Adrenal gland (tissue), 12 donors: ENCODE measurements around the gene RBM4B. TPM values are rescaled to one million over a fixed set of nuclear protein-coding genes. Genes with fewer than 3 reads are reported as not detected.
A peak's percentile ranks its signal among the peaks of the same experiment; 100 is the strongest.

Experiments used
- DNase-seq, 7 donors: peaks; one replicate each; pipeline ENCODE4 v3.0.0-alpha.2; 2019 to 2020
- H3K27ac ChIP-seq, 5 donors: fragments of 200-600 bp; sonication (generic) in 4 of 5; 1 replicate in 3 of 5; 2 replicates in 2 of 5; pipeline versions ENCODE4 v1.5.1 to v1.8.0; 2016 to 2020; ENCODE audit warnings: mild to moderate bottlenecking in 1 of 5
- H3K27me3 ChIP-seq: fragments of 200-600 bp; 2 replicates; pipeline ENCODE4 v1.8.0; 2021
- H3K36me3 ChIP-seq, 2 donors: fragments of 200-600 bp; replicated peaks in 1 of 2; 1 replicate in 1 of 2; 2 replicates in 1 of 2; pipeline versions ENCODE4 v1.5.1 to v1.8.0; 2018 to 2022
- H3K4me1 ChIP-seq, 2 donors: fragments of 200-600 bp; replicated peaks in 1 of 2; 1 replicate in 1 of 2; 2 replicates in 1 of 2; pipeline versions ENCODE4 v1.5.1 to v1.8.0; 2018 to 2021
- H3K4me3 ChIP-seq, 4 donors: fragments of 200-600 bp; sonication (generic) in 3 of 4; one replicate each; pipeline ENCODE4 v1.5.1; 2016 to 2018
- H3K9me3 ChIP-seq, 3 donors: fragments of 200-600 bp; sonication (generic) in 1 of 3; replicated peaks in 1 of 3; 1 replicate in 2 of 3; 2 replicates in 1 of 3; pipeline versions ENCODE4 v1.5.1 to v1.8.0; 2016 to 2021
- POLR2A ChIP-seq, 2 donors: fragments of 450-650 bp; IDR thresholded peaks; one replicate each; pipeline ENCODE4 v1.6.1; 2017; ENCODE audit warnings: antibody characterized with exemption in 2 of 2, mild to moderate bottlenecking in 2 of 2, moderate library complexity in 1 of 2
- WGBS, 4 donors: extraction: QIAGEN DNeasy Blood & Tissue Kit in 2 of 4; methylation state at CpG; one replicate each; pipeline versions ENCODE4 v1.1.5 to v1.1.7; 2013 to 2017; 5-methylcytosine and 5-hydroxymethylcytosine counted together
- intact Hi-C, 2 donors: fragments of 100-400 bp; cut with DNase I; formaldehyde crosslinking; loops; one replicate each; pipeline versions ENCODE4 v1.14.1 to v1.15.0; 2022 to 2023
- polyA plus RNA-seq, 3 donors: library from polyadenylated mRNA; stranded (reverse); fragments of 200-250 nt in 2 of 3; fragments of 350-450 nt in 1 of 3; fragmentation: Illumina TruSeq in 1 of 3; extraction: RNeasy Lipid Tissue Mini Kit (QIAGEN cat#74804) in 1 of 3; gene quantifications; one replicate each; pipeline ENCODE4 v1.2.3, GENCODE V29; 2013 to 2014
- total RNA-seq, 9 donors: library from RNA; depleted of rRNA in 4 of 9; stranded (reverse); fragments of >200 nt in 4 of 9; fragments of 120-200 nt in 1 of 9; fragmentation: NEBNext Ultra II Directional in 1 of 9; extraction: Animal tissue kit (Norgen Biotek cat#: 25700) in 1 of 9; gene quantifications; one replicate each; pipeline versions ENCODE4 v1.1.0 to v1.2.4, GENCODE V29; 2013 to 2023
- TF ChIP-seq, protein P1 (sequence below), 6 experiments: fragments of 450-650 bp in 4 of 6; fragments of 200-600 bp in 2 of 6; sonication (generic) in 1 of 6; IDR thresholded peaks; 1 replicate in 5 of 6; 2 replicates in 1 of 6; pipeline versions ENCODE4 v1.5.1 to v1.8.0; 2016 to 2021; ENCODE audit warnings: antibody characterized with exemption in 6 of 6, mild to moderate bottlenecking in 2 of 6, moderate library complexity in 1 of 6
- donor health status: healthy with polysubstance abuse.
- donor health status: Bipolar disorder and iron deficiency.
- donor health status: DM: yes; HTN: yes; CAD: no.
- donor health status: DM: no; HTN: no; CAD: no.
- donor health status: DM: no; HTN: no; CAD: no.
- donor health status: DM: yes; HTN: yes; CAD: no.

The RBM4B gene
- total and polyA plus RNA-seq, 12 donors = 9.9 to 40.3 (median 20.6) TPM

- intact Hi-C loops = no loop called here
- peak in 1 of 7 donors; percentile 4 for DNase-seq
- peaks cover 14% of the 10 kb centered on the region in 2 donors for H3K4me1 ChIP-seq
- TF ChIP-seq POLR2A (IDR thresholded peaks at IDR 0.05) = no peak
- TF ChIP-seq, protein P1, sequence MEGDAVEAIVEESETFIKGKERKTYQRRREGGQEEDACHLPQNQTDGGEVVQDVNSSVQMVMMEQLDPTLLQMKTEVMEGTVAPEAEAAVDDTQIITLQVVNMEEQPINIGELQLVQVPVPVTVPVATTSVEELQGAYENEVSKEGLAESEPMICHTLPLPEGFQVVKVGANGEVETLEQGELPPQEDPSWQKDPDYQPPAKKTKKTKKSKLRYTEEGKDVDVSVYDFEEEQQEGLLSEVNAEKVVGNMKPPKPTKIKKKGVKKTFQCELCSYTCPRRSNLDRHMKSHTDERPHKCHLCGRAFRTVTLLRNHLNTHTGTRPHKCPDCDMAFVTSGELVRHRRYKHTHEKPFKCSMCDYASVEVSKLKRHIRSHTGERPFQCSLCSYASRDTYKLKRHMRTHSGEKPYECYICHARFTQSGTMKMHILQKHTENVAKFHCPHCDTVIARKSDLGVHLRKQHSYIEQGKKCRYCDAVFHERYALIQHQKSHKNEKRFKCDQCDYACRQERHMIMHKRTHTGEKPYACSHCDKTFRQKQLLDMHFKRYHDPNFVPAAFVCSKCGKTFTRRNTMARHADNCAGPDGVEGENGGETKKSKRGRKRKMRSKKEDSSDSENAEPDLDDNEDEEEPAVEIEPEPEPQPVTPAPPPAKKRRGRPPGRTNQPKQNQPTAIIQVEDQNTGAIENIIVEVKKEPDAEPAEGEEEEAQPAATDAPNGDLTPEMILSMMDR (IDR thresholded peaks at IDR 0.05) = no peak
- peaks cover 0 to 8% of the 10 kb centered on the region in 2 donors for H3K36me3 ChIP-seq
- H3K9me3 ChIP-seq = no peaks in the 10 kb centered on the region
- WGBS, 4 donors = 75 to 86% (median 80%) methylated on average over 3 of the region's 3 CpGs
- no peak overlapping the region for H3K27ac ChIP-seq
- no peaks in the 10 kb centered on the region for H3K27me3 ChIP-seq
- H3K4me3 ChIP-seq = no peak overlapping the region
These were observed 39.3 kb upstream of the RBM4B start for GRCh38 chr11:66716996-66717395.

DNA sequence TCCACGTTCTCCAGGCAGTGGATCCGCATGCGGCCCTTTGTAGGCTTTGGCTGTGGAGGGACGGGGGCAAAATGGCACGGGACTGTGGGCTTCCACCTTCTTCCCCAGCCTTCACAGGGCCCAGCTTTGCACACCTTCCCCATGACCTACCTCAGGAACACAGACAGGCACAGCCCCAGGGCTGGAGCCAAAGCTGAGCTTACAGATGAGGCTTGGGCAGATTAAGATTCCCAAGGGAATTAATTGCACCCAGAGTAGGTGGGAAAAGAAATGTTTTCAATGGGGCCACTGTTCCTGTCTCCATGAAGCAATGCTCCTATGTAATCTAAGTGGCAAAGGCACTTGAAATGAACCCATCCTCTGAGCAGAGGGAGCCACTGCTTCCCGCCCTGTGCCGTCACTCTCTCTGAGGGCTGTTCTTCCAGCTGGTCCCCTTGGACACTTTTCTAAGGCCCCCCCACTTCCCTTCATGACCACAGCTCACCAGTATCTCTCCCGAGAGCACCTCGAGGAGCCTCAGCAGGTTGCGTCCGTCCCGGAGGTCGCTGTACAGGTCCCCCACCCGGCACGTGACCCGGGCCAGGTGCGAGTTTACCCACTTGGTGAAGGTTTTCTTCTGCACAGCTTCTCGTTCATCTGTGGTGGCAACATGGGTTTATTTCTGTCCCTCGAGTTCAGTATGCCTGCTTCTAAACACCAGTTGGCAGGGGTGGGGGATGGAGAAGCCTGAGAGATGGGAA lies 37.8 kb upstream of the RBM4B start:
- Histone ChIP-seq H3K36me3 (peaks cover 0 to 14% of the 10 kb centered on the region in 2 donors), H3K27me3 (no peaks in the 10 kb centered on the region), H3K9me3 (no peaks in the 10 kb centered on the region), H3K27ac (no peak overlapping the region), H3K4me3 (no peak overlapping the region), H3K4me1 (peaks cover 8% of the 10 kb centered on the region in 2 donors)
- intact Hi-C loops = no loop called here
- 90 to 94% (median 93%) methylated on average over 18 to 19 of the region's 19 CpGs for WGBS, 4 donors
- DNase-seq = no peak
- TF ChIP-seq, protein P1 (IDR thresholded peaks at IDR 0.05) = no peak
- no peak for TF ChIP-seq POLR2A (IDR thresholded peaks at IDR 0.05)

DNA sequence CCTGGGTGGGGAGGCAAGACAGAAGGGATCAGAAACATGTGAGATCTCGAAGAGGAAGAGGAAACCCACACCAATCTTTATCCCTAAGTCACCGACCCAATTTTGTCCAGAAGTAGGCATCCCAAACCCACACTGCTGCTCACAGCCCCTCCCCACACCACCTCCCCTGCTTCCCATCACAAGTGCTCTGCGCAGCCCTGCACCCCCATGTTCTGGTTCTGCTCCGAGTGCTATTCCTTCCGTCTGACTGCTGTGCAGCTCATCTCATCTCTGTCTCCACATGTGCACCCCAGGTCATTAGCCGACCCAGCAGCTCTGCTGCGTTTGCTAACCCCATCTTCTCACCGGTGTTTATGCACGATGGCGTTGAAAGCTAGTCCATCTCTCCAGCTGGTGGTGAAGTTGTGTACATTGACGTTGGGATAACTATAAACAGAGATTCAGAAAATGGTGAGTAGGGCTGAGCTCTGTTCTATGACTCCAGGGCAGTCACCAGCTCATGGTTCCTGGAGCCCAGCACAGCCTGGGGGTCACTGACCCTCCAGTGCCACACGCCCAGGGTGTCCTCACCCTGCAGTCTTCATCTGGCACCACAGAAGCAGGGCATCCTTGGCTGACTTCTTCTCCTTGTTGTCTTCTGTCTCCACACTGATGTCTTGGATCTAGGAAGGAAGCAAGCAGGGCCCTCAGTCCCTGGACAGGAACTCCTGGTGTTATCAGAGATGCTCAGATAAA lies 36.2 kb upstream of the RBM4B start:
- no peak for DNase-seq
- H3K4me1 ChIP-seq = no peaks in the 10 kb centered on the region
- intact Hi-C loops = no loop called here

GRCh38 chr11:66710384-66710930 lies 32.8 kb upstream of the RBM4B start:
- DNase-seq = no peak
- Histone ChIP-seq H3K9me3 (no peaks in the 10 kb centered on the region), H3K27ac (no peak overlapping the region), H3K4me1 (no peaks in the 10 kb centered on the region), H3K4me3 (no peak overlapping the region), H3K36me3 (peaks cover 0 to 36% of the 10 kb centered on the region in 2 donors), H3K27me3 (no peaks in the 10 kb centered on the region)
- TF ChIP-seq, protein P1 (IDR thresholded peaks at IDR 0.05) = no peak
- no peak for TF ChIP-seq POLR2A (IDR thresholded peaks at IDR 0.05)
- 84 to 92% (median 86%) methylated on average over 15 of the region's 15 CpGs for WGBS, 4 donors
- intact Hi-C loops = no loop called here

More for the DNA sequence above, 36.2 kb upstream of the RBM4B start:
- Histone ChIP-seq H3K27me3 (no peaks in the 10 kb centered on the region), H3K27ac (no peak overlapping the region), H3K9me3 (no peaks in the 10 kb centered on the region), H3K36me3 (peaks cover 0 to 22% of the 10 kb centered on the region in 2 donors), H3K4me3 (no peak overlapping the region)
- no peak for TF ChIP-seq POLR2A (IDR thresholded peaks at IDR 0.05)
- TF ChIP-seq, protein P1 (IDR thresholded peaks at IDR 0.05) = no peak
- WGBS, 4 donors = 78 to 86% (median 79%) methylated on average over 12 of the region's 12 CpGs
